H1 (cell line): ENCODE results near the gene CLIC1. TPM values are rescaled to one million over a fixed set of nuclear protein-coding genes. Genes with fewer than 3 reads are reported as not detected.

Experiments used
- CBX8 ChIP-seq: fragments of 300-800, 300-1000 bp; sonication (generic); IDR thresholded peaks from 2 replicates; pipeline ENCODE4 v1.7.1; 2016; ENCODE audit warnings: low read depth, low read length, borderline replicate concordance
- polyA plus RNA-seq, 7 experiments: library from polyadenylated mRNA; depleted of rRNA in 3 of 7; stranded (reverse) in 5 of 7; unstranded in 2 of 7; fragments of >200 nt in 5 of 7; fragments of 200-250 nt in 2 of 7; gene quantifications; 1 replicate in 5 of 7; 2 replicates in 1 of 7; 4 replicates in 1 of 7; pipeline versions ENCODE4 v1.2.1 to v1.2.3, GENCODE V29; 2011 to 2013; ENCODE audit warnings: missing spikeins in 2 of 7, mixed read lengths in 2 of 7
- total RNA-seq: library from RNA; stranded (reverse); fragmentation: NEBNext Ultra II Directional; extraction: Animal tissue kit (Norgen Biotek cat#: 25700); gene quantifications from 2 replicates; pipeline ENCODE4 v1.2.1, GENCODE V29; 2021
- TF ChIP-seq, protein P1 (sequence below): IDR thresholded peaks from 2 replicates; pipeline ENCODE4 v1.6.1; 2012; ENCODE audit warnings: inconsistent platforms

CLIC1 gene
- total and polyA plus RNA-seq, 2 of the 8 experiments (the other 6 are each of a cell fraction or from before 2014, with no cell fraction given): 250 to 277 TPM

DNA sequence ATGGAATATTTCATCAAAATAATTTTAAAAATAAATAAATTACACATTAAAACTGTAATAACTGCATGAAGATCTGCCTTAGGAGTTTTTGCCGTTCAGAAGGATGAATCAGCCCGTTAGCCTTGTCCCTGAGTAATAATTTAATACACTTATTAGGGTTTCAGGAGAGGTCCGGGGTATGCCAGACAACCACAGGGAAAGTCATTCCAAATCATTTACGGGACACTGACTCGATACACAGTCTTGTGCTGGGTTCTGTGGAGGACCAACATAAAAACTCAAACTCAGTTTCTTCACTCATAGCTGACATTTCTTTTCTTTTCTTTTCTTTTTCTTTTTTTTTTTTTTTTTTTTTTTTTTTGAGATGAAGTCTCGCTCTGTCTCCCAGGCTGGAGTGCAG, 30.4 kb downstream of the CLIC1 start (continued):
- TF ChIP-seq, protein P1, sequence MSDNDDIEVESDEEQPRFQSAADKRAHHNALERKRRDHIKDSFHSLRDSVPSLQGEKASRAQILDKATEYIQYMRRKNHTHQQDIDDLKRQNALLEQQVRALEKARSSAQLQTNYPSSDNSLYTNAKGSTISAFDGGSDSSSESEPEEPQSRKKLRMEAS: no peak
- TF ChIP-seq CBX8: no peak
